IPS DF 19.7 (cell line): ENCODE measurements around the gene ADAM15.

ENCODE experiments used
- DNase-seq: peaks from one replicate; pipeline ENCODE4 v3.0.0-alpha.2; 2013; ENCODE audit warnings: low read depth, low spot score

The ADAM15 gene

DNA sequence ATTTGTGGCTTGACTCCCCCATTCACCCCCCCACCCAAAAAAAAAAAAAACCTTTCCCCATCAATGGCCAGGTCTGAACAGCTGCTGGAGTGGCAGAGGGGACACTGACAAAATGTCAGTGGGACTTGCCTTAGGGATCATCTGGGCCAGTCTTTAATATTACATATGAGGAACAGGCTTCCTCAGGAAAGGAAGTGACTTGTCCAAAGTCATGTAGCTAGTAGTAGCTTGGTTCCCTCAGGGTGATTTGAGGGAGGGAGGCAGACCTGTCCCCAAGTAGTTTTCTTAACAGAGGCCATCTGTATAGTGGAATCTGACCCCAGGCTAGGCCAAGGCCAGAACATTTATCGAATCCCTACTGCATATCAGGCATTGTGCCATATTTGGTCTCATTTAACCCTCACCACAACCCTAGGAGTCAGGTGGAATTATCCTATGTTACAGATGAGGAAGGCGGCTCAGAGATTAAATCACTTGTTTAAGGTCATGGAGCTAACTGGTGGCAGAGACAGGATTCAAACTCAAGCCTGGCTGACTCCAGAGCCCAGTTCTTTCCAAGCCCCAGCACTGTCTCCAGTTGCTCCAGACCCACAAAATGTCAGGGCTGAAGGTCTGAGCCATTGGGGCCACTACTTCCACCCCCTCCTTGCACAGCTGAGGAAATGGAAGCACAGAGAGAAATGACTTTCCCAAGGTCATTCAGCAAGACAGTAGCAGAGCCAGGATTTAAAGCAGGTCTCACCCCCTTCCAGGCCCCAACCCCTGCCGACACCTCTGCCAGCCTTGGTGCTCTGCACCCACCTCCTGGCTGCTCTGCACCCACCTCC, 38.1 kb upstream of the ADAM15 start:
- no peak for DNase-seq

DNA sequence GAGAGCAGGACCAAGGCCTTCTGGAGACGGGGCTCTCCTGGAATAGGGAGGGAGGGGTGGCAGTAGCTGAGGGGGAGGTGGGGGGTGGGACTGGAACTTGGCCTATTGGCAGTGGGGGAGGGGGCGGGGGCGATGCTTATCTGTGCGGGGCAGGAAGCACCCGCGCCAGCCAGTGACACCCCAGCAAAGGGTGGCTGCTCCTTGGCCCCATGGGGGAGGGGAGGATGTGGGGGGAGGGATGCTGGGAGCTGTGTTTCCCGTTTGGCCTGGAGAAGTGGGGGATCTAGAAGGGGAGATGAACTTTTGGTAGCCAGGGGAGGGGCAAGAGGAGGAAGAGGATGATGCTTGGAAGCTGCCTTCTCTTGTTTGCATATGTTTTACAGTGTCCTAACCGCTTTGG, 37.5 kb upstream of the ADAM15 start:
- DNase-seq, result no peak

DNA sequence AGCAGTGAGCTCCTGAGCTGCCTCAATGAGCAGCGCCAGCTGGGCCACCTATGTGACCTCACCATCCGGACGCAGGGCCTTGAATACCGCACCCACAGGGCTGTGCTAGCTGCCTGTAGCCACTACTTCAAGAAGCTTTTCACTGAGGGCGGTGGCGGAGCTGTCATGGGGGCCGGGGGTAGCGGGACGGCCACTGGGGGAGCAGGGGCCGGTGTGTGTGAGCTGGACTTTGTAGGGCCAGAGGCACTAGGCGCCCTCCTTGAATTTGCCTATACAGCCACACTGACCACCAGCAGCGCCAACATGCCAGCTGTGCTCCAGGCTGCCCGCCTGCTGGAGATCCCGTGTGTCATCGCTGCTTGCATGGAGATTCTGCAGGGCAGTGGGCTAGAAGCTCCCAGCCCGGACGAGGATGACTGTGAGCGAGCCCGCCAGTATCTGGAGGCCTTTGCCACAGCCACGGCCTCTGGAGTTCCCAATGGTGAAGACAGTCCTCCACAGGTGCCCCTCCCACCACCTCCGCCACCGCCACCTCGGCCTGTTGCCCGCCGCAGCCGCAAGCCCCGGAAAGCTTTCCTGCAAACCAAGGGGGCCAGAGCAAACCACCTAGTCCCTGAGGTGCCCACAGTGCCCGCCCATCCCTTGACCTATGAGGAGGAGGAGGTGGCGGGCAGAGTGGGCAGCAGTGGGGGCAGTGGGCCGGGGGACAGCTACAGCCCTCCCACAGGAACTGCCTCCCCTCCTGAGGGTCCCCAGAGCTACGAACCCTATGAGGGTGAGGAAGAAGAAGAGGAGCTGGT, 36.2 kb upstream of the ADAM15 start:
- DNase-seq, result no peak

DNA sequence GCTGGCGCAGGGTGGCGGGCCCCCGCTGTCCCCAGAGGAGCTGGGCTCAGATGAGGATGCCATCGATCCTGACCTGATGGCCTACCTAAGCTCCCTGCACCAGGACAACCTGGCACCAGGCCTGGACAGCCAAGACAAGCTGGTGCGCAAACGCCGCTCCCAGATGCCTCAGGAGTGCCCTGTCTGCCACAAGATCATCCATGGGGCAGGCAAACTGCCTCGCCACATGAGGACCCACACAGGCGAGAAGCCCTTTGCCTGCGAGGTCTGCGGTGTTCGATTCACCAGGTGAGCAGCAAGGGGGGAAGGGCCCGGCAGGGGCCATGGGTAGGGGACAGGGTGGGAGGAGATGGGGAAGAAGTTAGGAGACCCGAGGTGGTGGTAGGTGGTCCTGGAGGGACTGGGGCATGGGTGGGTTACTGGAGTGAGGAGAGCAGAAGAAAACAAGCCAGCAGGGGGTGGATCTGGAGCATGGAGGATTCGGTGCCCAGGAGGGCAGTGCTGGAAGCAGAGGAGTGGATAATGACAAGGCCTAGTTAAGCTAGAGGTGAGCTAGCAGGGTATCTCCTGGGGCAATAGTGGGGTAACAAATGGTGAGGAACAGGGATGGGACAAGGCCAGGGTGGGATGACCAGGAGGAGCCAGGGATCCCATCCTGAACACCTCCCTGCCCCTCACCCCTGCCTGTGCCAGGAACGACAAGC, 35.4 kb upstream of the ADAM15 start:
- DNase-seq, result no peak

DNA sequence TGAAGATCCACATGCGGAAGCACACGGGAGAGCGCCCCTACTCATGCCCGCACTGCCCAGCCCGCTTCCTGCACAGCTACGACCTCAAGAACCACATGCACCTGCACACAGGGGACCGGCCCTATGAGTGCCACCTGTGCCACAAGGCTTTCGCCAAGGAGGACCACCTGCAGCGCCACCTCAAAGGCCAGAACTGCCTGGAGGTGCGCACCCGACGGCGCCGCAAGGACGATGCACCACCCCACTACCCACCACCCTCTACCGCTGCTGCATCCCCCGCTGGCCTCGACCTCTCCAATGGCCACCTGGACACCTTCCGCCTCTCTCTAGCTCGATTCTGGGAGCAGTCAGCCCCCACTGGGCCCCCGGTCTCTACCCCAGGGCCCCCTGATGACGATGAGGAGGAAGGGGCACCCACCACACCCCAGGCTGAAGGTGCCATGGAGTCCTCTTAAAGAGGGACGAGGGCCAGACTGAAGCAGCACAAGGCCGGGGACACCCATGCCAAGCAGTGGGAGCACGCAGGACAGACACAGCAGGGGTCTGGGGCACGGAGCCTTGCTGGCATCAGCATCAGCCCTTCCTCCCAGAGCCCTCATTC, 34.8 kb upstream of the ADAM15 start:
- no peak for DNase-seq

DNA sequence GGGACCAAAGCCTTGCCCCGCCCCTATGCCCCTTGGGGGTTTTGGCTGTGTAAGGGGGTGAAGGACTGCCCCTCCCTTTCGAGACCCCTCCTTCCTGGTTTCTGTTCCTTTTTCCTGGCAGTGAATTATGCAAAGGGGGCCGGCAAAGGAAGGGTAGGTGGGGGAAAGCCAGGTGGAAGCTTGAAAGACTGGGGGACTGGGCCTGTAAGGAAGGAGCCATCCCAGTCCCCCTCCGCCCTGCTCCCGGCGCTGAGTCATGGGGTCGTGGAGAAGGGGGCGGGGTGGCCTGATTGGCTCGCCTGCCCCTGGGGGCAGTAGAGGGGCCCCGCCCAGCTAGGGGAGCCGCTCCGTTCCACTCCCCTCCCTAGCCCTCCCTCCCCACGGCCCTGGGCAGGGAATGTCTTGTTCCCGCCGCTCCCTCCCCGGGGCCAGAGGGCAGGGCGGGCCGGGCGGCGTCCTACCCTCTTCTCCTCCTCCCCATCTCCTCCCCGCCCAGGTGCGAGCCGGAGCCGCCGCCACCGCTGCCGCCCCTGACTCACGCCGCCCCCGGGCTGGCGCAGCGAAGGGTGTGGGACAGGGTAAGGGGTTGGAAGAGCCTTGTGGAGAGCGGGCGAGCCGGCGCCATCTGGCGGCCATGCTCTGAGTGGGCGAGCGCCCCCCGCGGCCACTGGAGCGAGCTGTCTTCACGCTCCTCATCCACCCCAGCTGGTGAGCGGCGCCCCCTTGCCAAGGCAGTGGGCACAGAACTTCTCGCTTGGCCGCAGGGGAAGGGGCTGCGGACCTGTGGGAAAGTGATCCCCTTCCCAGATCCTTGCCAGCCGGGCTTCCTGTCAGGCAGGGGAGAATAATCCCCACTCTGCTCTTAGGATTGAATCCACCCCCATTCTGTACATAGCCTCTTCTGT, 33.8 kb upstream of the ADAM15 start:
- DNase-seq, result no peak

DNA sequence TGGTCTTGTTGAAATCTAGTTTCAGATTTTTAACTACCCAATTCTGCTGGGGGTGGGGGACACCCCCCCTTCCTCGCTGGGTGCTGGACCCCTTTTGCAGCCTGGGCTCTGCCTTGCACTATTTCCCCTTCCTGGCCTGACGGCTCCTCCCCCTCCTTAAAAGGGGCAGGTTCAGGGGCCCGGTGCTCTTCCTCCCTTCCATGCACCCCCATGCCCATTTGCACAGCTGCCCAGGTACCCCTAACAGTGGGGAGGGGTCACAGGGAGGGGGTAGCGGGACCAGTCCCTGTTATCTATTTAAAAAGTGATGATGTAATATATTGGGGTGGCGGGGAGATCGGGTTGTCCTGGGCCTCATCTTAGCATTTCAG, 33.2 kb upstream of the ADAM15 start:
- no peak for DNase-seq

DNA sequence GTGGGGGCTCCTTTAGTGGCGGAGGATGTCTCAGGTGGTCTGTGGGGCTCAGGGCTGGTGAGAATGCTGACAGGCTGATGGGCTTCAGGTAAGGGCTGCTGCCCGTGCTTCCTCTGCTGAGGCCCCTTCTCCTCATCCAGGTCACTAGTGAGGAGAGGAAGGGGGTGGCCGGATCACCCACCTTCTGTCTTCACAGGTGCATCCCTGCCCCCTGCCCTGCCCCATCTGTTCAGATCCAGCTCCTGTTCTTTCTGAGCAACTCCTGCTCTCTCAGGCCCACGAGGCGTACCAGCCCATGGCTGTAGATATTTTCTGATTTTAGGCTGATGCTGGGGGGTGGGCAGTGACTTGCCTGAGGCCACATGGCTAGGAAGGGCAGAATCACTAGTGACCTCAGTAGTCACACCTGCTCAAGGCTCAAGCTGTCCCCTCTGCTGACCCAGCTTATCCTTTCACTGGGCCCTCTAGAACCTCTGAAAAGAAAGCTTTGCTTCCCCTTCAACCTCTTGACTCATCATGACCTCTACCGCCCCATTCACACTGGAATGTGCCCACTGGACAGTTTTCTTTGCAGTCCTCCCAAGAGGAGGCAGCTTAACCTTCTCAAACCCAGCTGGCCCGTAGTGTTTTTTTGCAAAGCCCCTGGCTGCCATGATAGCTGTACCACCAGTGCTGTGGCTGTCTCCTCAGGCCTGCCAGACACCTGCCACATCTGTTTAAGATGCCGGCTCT, 32.3 kb upstream of the ADAM15 start:
- DNase-seq, result no peak

DNA sequence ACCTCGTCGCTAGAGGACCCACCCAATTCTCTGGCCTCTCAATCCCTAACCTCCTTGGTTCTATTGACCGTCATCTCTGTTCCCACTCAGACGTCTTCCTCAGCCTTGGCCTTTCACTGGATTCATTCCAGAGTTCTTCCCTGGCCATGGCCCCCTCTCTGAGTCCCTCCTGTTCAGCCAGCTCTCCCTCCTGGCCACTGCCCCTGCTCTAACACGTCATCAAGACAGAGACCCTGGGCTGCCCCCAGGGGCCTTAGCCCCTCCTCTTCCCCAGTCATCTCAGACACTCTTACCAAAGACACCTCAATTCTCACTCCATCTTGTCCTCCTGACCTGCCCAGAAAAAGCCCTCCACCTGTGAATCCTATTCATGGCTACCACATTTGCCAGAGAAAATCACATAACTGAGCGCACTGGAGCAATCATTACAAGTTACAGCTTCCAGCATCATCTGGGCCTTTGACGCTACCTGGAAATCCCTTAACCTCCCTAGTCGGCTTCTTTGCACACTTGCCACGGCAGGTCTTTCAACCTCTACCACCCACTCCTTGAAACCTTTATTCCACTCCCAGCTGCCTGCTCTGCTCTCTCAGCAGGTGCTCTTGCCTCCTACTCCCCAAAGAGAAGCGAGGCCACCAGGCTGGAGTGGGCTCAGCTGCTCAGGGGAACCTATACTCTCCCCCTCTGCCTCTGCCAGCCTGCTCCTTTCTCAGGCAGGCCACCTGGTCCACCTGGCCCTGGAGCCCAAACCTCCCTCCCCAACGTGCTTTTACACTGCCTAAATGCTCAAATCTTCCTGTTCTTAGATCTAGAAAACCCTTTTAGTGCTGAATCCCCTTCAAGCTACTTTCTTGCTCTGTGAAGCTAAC, 31.5 kb upstream of the ADAM15 start:
- no peak for DNase-seq

DNA sequence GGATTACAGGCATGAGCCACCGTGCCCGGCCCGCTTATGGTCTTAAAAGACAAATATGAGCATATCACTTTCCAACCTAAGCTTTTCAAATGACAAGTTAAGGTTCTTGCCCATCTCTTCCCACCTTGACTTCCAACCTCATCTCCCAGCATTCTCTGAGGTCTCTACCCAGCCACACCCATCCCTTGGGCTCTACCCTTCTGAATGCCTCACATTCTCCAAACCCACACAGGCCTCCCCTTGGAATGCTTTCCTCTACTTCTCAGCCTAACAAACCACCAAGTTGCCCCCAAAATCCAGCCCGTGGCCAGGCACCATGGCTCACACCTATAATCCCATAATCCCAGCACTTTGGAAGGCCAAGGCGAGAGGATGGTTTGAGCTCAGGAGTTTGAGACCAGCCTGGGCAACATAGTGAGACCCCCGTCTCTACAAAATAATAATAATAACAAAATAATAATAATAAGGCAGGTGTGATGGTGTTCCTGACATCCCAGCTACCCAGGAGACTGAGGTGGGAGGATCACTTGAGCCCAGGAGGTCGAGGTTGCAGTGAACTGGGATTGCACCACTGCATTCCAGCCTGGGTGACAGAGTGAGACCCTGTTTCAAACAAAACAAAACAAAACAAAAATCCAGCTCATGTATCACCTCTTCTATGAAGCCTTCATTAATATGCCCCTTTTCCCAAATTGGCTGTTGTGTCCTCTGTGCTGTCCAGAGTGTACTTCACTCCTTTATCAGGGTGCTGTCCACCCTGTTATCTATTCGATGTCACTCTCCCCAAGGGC, 28.8 kb upstream of the ADAM15 start:
- no peak for DNase-seq

DNA sequence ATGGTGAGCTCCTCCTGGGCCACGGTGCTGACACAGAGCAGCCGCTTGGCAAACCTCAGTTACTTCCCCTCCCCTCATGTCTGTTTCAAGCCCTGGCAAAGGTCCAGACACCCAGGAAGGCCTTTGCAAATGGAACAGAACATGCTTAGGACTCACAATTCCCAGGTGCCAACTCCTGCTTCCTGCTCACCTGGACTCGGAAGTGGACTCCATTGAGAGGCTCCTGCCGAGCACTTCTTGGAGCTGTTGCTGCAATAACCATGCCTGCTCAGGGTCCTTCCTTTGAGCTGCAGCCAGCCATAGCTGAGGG, 28.2 kb upstream of the ADAM15 start:
- DNase-seq, result no peak

DNA sequence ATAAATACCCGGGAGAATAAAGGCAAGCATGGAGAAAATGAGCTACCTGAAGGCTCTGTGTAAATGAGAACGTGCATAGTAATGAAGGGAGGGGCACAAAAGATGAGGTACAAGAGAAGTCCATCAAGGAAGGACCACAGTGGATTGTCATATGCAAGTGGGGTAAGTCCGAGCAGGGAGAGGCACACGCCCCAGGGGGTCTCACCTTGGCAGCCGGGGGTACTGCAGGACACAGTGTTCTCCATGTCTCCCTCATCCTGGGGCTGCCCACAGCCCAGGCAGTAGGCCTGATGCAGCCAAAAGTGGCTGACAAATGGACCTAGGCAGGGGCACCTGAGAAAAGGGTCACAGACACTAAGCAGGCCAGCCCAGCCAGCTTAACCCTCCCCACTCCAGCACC, 27.5 kb upstream of the ADAM15 start:
- DNase-seq, result no peak

DNA sequence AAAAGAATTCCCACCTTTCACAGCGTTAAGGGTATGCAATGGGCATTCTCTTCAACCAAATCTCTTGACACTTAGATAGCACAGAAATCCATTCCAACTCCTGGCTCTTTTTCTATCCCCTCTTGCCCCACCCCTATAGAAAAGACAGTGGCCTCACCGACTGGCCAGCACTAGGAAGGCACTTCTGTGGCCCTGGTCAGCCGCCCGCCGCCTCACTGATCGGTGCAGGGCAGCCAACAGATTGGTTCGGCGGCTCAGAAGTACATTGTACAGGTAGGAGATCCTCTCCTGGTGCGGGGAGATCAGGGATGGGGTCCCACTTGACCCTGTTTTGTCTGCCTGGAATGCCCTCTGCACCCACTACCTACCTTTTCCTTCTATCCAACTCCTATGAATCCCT, 26.8 kb upstream of the ADAM15 start:
- DNase-seq, result no peak

DNA sequence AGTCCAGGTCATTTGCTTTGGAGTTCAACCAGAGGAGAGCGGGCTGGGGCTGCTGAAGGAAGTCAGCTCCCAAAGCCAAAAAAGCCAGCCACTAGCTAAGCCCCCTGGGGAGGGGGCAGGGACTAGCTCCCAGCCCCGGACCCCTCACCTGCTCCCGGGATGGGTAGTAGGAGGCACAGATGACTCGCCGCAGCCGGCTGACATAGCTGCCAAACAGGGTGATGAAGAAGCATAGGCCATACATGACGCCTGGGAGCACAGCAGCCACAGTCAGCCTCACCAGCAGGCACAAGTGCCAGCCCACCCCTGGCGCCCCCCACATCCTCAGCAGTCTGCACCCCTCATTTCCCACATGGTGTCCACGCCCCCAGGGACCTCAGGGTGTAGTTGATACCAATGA, 25.0 kb upstream of the ADAM15 start:
- no peak for DNase-seq

DNA sequence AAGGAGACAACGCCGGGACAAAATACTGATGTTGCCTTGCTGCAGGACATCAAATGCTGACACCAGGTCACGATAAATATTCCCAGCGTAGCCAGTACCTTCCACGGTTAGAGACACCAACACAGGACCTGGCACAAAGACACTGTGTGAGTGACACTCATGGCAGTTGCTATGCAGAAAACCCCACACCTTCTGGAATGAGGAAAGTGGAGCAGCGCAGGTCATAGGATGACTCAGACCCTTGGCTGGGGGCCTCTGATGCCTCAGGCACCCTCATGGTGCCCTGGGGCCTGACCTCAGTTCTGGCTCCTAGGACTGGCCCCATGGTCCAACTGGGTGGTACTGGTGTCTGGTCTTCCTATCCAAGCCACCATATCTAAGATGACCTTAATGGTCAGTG, 24.5 kb upstream of the ADAM15 start:
- no peak for DNase-seq

DNA sequence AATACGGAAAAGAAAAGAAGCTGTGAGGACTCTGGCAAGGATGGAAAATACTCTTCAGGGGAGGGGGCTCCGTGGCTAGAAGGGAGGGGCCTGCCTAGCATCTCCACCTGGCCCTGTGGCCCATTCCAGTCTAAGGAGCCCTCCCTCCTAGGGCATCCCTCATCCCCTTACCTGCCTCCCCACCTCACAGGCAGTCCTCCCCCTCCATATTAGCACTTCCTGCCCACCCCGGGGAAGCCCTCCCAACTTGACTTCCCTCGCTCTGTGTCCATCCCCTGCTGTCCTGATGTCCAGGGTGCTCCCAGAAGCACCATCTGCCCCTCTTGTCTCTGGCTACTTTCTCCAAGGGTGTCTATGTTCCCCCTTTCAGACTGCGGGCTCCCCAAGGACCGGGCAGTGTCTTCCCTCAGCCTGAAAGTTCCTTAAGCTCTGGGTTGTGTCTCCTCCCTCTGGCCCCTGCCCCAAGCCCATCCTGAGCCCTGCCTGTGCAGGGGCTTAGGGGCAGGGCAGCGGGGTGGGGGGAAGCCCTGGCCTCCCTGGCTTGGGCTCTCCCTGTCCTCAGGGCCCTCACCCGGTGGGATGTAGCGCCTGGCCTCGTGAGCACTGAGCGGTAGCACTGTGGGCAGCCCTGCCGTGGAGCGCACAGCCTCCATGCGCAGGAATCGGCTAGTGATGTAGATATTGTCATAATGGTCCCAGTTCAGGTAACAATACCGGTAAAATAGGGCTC, 21.4 kb upstream of the ADAM15 start:
- no peak for DNase-seq

DNA sequence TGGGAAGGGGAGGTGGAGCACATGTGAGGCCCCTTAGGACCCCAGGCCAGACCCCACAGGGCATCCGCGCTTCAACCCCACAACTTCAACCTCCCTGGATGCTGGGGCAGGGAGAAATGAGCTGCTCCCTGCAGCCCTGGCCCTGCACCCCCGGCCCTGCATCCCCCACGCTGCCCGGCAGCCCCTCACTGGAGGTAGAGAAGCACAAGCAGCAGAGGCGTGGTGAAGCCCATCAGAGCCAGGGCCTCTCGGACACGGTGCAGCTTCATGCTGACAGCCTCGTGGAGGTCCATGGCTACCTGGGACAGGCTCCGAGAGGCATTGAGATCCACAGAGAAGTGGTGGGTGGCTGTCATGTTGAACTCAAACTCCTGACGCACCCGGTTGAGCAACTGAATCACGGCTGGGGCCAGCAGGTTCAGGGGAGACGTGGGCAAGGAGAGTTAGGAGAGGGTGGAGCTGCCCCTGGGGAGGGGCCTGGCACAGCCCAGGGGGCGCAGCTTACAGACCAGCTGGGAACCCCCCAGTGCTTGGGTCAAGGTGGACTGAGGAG, 20.8 kb upstream of the ADAM15 start:
- no peak for DNase-seq

DNA sequence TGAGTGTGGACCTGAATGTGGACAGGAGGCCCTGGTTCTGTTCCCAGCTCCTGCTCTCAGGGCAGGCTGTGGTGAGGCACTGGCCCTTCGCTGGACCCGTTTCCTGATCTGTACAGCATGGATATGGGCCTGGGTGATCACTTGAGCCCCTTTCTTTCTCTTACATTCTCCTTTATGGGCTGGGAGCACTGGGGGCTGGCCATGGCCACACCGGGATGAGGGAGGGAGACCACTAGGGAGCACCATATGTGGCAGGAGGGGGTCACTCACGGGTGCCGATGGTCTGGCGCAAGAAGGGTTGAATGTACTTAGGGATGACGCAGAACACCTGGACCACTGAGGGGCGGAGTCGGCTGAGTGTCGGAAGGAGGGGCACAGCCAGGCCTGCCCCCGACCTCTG, 20.2 kb upstream of the ADAM15 start:
- DNase-seq, result no peak
